Neural progenitor cell (in vitro differentiated cells): ENCODE results near the gene PLK2.

Experiments
- EZH2 ChIP-seq: fragments of 200-600 bp; sonication (generic); IDR thresholded peaks from 2 replicates; pipeline ENCODE4 v1.6.1; 2017; ENCODE audit warnings: antibody characterized with exemption, mild to moderate bottlenecking, moderate library complexity
- EZH2phosphoT487 ChIP-seq: fragments of 200-600 bp; sonication (generic); IDR thresholded peaks from 2 replicates; pipeline ENCODE4 v1.6.1; 2017; ENCODE audit warnings: antibody characterized with exemption
- TF ChIP-seq, protein P1 (sequence below): fragments of 200-600 bp; sonication (generic); IDR thresholded peaks from 2 replicates; pipeline ENCODE4 v1.5.1; 2017; ENCODE audit warnings: antibody characterized with exemption, mild to moderate bottlenecking

DNA sequence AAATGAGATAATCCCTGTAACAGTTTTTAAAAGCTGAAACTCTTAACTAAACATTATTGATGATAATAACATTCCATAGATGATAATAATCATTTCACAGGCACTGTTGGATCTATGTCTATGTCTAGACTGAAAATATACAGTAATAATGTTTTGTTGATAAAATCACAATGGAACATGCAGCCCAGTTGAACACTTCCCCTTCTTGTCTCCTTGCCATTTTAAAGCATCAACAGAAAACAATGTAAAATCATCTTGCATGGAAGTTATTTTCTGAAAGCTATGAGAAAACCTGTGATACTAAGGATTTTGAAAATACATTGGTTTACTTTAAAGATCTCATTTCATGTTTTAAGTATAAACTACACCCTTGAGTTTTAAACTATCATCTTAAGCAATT is 33.3 kb upstream of the PLK2 start:
- TF ChIP-seq, protein P1, sequence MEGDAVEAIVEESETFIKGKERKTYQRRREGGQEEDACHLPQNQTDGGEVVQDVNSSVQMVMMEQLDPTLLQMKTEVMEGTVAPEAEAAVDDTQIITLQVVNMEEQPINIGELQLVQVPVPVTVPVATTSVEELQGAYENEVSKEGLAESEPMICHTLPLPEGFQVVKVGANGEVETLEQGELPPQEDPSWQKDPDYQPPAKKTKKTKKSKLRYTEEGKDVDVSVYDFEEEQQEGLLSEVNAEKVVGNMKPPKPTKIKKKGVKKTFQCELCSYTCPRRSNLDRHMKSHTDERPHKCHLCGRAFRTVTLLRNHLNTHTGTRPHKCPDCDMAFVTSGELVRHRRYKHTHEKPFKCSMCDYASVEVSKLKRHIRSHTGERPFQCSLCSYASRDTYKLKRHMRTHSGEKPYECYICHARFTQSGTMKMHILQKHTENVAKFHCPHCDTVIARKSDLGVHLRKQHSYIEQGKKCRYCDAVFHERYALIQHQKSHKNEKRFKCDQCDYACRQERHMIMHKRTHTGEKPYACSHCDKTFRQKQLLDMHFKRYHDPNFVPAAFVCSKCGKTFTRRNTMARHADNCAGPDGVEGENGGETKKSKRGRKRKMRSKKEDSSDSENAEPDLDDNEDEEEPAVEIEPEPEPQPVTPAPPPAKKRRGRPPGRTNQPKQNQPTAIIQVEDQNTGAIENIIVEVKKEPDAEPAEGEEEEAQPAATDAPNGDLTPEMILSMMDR, result no peak
- no peak for TF ChIP-seq EZH2
- TF ChIP-seq EZH2phosphoT487, result no peak
